BE2C (cell line): ENCODE data around the gene TENM4.

Source experiments
- DNase-seq: peaks from one replicate; pipeline ENCODE4 v3.0.0-alpha.2; 2020
- H3K27me3 ChIP-seq: fragments of 250-450 bp; sonication (Bioruptor Pico); 2 replicates; pipeline ENCODE4 v1.5.1; 2020; ENCODE audit warnings: mild to moderate bottlenecking
- H3K36me3 ChIP-seq: fragments of 250-450 bp; sonication (Bioruptor Pico); 2 replicates; pipeline ENCODE4 v1.5.1; 2020; ENCODE audit warnings: mild to moderate bottlenecking
- H3K4me1 ChIP-seq: fragments of 250-450 bp; sonication (Bioruptor Pico); 2 replicates; pipeline ENCODE4 v1.5.1; 2020
- H3K4me3 ChIP-seq: 2 replicates; pipeline ENCODE4 v1.5.1; 2011; ENCODE audit warnings: low read depth, low read length
- H3K9me3 ChIP-seq: fragments of 250-450 bp; sonication (Bioruptor Pico); 2 replicates; pipeline ENCODE4 v1.5.1; 2020
- CTCF ChIP-seq: IDR thresholded peaks from 2 replicates; pipeline ENCODE4 v1.5.1; 2012; ENCODE audit warnings: mild to moderate bottlenecking, low read depth, low read length

TENM4 gene

GRCh38 chr11:78810559-78811009 lies 630.2 kb downstream of the TENM4 start:
- Histone ChIP-seq H3K4me1 (peaks cover 23% of the 10 kb centered on the region), H3K4me3 (no peak overlapping the region), H3K27me3 (no peaks in the 10 kb centered on the region), H3K36me3 (peaks cover 31% of the 10 kb centered on the region), H3K9me3 (no peaks in the 10 kb centered on the region)
- no peak for DNase-seq
- no peak for TF ChIP-seq CTCF

GRCh38 chr11:78809931-78810541 lies 630.8 kb downstream of the TENM4 start:
- no peak for TF ChIP-seq CTCF
- no peak for DNase-seq
- no peak overlapping the region for H3K4me3 ChIP-seq
- peaks cover 34% of the 10 kb centered on the region for H3K36me3 ChIP-seq
- no peaks in the 10 kb centered on the region for H3K9me3 ChIP-seq
- peaks cover 23% of the 10 kb centered on the region for H3K4me1 ChIP-seq
- H3K27me3 ChIP-seq, result no peaks in the 10 kb centered on the region

GRCh38 chr11:78808923-78809322 lies 631.9 kb downstream of the TENM4 start:
- no peaks in the 10 kb centered on the region for H3K27me3 ChIP-seq
- no peaks in the 10 kb centered on the region for H3K9me3 ChIP-seq
- peaks cover 44% of the 10 kb centered on the region for H3K36me3 ChIP-seq
- H3K4me1 ChIP-seq, result peaks cover 26% of the 10 kb centered on the region
- TF ChIP-seq CTCF, result no peak
- no peak for DNase-seq
- no peak overlapping the region for H3K4me3 ChIP-seq

GRCh38 chr11:78807351-78807750 lies 633.5 kb downstream of the TENM4 start:
- Histone ChIP-seq H3K4me3 (no peak overlapping the region), H3K4me1 (peaks cover 25% of the 10 kb centered on the region), H3K36me3 (peaks cover 44% of the 10 kb centered on the region), H3K27me3 (no peaks in the 10 kb centered on the region), H3K9me3 (no peaks in the 10 kb centered on the region)
- no peak for DNase-seq
- no peak for TF ChIP-seq CTCF

- no peak for DNase-seq
These were observed 634.4 kb downstream of the TENM4 start for GRCh38 chr11:78806214-78807004.

More at GRCh38 chr11:78806214-78807004, 634.4 kb downstream of the TENM4 start:
- no peak for TF ChIP-seq CTCF
- H3K4me1 ChIP-seq, result peaks cover 33% of the 10 kb centered on the region
- peaks cover 35% of the 10 kb centered on the region for H3K36me3 ChIP-seq
- no peaks in the 10 kb centered on the region for H3K9me3 ChIP-seq
- H3K4me3 ChIP-seq, result no peak overlapping the region
- no peaks in the 10 kb centered on the region for H3K27me3 ChIP-seq
